DMS79 treated with DMSO at 0.1 percent for 48 hours (cell line): ENCODE data around the gene PRELID1.
"Not testable (repeated sequence)": the region's sequence is repeated elsewhere in the genome, so short reads cannot be mapped to it uniquely, and the experiment has no call there.

Experiments
- DNase-seq: peaks from one replicate; lab custom pipeline; 2025; lab: John Stamatoyannopoulos, UW

Gene PRELID1

DNA sequence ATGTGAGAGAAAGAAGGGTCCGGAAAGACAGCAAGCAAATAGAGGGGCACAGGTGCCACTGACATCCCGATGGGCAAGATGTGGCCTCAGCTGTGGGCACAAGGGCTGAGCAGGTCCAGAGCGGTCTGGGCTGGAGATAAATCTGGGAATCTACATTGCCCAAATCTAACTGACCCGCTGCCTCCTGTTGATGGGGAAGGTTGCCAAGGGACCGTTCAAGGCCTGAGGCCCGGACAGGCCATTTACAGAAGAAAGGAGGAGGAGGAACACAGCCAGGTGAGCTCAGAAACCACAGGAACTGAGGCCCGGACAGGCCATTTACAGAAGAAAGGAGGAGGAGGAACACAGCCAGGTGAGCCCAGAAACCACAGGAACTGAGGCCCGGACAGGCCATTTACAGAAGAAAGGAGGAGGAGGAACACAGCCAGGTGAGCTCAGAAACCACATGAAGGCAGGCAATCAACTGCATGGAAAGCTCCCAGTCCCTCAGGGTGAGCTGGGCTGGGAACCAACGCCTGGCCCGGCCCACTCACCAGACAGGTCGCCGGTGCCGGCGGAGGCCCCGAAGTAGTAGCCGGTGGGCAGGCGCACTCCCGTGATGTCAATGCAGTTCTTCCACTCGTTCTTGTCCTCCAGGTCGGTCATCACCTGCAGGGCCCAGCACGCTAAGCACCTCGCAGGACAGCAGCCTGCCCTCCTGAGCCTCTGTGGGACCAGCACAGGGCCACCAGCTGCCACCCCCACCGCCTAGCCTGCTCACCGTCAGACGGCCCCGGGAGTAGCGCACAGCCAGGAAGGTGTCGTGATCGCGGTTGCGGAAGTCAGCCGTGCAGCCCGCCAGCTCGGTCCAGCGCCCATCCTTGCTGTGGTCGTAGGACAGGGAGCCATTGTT, 33.2 kb downstream of the PRELID1 start:
- no peak for DNase-seq

DNA sequence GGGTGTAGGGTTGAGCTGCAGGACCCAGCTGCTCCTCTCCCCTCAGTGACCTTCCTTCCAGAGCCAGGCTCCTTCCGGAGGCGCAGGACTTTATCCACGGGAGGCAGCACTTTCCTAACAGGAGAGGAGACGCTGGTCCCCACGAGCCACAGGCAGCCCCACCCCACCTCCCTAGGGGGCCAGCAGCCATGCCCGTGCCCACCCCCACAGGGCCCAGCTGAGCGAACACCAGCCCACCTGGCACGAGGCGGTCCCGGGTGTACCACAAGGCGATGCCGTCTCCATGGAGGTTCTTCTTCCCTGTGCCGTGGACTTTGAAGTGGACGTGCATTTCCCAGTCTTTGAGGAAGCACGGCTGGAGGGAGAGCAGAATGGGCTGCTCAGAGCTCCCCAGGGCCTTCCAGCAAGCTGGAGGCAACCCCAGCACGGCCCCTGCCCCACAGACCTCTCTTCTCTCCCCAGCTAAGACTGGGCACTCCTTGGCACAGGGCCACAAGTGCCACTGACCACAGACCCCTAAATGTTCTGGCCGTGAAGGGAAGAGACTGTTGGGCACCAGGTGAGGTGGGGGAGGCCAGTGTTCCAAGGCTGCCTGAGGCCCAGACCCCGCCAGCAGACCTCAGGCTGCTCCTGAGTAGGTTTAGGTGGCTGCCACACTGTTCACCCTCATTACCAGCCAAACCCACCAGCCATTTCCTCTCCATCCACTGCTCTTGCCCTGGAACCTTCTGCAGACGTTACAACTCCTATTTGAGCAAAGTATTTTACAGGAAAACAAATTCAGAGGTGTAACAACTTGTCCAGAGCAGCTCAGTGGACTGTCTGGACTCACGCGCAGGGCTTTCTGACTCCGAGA, 34.9 kb downstream of the PRELID1 start:
- no peak for DNase-seq

DNA sequence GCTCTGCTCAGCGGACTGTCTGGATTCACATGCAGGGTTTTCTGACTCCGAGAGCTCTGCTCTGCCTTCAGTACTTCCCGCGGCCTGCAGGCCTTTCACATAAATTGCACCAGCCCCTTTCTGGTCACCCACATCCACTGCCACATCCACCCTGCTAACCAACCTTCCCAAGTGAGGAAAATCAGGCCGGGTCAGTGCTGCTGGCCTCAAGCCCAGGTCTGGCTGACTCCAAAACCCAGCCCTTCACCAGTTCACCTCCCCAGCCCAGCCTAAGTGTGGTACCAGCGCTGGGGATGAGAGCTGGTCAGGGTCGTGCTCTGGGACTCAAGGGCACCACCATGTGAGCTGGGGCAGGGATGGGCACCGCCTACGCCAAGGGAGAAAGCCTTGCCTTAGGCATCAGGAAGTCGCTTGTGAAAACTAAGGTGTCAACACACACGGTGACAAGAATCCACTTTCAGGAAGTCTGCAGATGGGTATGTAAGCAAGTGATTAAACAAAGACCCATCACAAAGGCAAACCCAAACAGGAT, 35.6 kb downstream of the PRELID1 start:
- DNase-seq = no peak

DNA sequence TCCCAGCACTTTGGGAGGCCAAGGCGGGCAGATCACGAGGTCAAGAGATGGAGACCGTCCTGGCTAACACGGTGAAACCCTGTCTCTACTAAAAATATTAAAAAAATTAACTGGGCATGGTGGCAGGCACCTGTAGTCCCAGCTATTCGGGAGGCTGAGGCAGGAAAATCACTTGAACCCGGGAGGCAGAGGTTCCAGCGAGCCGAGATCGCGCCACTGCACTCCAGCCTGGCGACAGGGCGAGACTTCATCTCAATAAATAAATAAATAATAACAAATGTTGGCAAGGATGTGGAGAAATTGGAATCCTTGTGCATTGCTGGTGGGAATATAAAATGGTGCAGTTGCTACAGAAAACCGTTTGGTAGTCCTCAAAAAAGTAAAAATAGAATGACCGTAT, 39.4 kb downstream of the PRELID1 start:
- not testable (repeated sequence) for DNase-seq

DNA sequence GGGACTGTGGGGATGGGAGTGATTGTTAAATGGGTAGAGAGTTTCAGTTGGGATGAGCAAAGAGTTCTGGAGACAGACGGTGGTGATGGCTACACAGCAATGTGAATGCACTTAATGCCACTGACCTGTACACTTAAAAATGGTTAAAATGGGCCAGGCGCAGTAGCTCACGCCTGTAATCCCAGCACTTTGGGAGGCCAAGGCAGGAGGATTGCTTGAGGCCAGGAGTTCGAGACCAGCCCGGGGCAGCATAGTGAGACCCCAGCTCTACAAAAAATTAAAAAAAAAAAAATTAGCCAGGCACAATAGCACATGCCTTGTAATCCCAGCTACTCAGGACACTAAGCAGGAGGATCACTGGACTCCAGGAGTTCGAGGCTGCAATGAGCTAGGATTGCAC, 40.2 kb downstream of the PRELID1 start:
- no peak for DNase-seq

DNA sequence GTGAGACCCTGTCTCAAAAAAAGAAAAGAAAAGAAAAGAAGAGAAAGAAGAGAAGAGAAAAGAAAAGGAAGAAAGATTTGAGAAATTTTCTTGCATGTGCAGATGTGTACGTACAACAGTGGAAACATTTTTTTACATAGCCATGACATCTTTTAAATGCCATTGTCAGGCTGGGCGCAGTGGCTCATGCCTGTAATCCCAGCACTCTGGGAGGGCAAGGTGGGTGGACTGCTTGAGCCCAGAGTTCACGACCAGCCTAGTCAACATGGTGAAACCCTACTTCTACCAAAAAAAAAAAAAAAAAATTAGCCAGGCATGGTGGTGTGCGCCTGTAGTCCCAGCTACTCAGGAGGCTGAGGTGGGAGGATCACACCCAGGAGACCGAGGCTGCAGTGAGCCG, 41.3 kb downstream of the PRELID1 start:
- DNase-seq = no peak

DNA sequence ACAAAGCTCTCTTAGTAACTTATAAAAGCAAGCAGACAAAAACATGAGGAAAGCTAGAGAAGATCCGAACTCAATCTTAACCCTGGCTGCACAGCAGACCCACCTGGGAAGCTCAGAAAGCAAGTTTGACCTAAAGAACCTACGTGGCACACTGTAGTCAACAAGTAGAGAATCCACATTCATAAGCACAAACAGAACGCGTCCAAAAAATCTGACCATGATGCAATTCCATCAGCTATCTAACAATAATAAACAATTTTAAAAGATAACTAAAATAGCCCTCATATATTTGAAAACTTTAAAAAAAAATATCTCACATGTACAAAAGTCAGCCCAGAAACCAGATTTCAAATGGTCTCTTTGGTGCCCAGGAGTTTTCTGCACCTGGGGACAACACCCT, 43.2 kb downstream of the PRELID1 start:
- DNase-seq = no peak

DNA sequence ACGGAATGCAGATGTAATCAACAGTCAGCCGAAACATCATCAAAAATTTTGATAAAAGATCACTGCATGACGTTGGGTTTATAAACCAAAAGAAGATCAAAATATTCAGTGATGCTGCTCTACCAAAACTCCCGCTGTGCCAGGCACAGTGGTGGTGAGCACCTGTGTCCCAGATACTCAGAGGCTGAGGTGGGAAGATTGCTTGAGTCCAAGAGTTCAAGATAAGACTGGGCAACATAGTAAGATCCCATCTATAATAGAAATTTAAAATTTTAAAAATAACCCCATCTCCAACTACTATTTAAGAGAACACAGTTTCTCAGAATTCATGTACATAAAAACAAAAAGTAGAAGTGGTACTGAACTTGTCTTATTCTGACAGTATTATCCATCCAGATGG, 44.1 kb downstream of the PRELID1 start:
- DNase-seq = no peak

DNA sequence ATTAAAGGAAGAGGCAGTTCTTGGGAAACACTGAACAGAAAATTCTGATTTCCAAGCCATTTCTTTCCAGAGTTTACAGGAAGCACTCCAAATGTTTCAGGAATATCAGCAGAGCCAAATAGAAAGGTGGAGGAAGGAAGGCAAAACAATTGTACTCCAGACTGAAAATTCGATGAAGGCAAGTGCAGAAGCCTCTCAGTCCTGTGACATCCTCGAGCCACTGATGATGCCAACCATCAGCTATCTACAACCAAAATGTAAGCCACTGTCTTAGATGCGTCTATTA, 45.7 kb downstream of the PRELID1 start:
- no peak for DNase-seq

DNA sequence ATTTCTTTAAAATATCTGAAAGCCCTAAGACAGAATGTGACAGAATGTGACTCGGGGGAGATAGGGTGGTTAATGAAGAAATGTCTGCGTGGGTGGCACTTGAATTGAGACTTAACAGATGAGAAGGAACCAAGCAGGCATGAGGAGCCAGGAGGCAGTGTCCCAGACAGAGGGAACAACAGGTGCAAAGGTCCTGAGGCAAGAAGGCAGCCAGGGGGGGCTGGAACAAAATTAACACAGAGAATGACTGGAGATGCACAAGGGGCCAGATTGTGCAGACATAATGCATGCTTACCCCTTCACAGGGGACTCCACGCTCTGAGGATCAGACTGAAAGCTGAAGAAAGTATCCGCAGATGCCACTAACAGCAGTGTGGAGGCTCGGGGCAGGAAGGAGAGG, 46.2 kb downstream of the PRELID1 start:
- DNase-seq = no peak

DNA sequence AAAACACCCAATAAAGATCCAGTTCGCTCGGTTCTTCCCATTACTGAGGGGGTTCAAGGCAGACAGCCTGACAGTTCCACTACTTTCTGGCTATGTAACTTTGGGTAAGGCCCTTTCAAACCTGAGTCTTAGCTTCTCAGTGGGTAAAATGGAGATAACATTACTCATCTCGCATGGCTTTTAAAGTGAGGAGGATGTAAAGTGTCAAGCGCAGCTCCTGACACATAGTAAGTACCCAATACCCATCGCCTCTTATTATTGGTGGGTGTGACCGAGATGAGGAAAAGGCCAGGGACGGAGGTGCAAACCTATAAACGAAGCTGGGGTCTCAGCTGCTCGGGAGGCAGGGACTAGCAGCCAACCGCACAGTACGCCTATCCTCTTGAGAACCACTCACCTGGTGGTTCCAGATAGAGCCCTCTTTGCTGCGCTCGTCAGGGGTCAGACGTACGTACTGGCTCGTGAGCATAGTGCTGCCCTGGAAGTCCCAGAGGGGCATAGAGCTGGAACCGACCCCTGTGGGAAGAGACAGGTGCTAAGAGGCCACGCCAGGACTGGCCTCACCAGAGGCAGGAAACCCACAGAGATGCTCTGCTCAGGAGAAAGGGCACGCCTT, 47.3 kb downstream of the PRELID1 start:
- no peak for DNase-seq

DNA sequence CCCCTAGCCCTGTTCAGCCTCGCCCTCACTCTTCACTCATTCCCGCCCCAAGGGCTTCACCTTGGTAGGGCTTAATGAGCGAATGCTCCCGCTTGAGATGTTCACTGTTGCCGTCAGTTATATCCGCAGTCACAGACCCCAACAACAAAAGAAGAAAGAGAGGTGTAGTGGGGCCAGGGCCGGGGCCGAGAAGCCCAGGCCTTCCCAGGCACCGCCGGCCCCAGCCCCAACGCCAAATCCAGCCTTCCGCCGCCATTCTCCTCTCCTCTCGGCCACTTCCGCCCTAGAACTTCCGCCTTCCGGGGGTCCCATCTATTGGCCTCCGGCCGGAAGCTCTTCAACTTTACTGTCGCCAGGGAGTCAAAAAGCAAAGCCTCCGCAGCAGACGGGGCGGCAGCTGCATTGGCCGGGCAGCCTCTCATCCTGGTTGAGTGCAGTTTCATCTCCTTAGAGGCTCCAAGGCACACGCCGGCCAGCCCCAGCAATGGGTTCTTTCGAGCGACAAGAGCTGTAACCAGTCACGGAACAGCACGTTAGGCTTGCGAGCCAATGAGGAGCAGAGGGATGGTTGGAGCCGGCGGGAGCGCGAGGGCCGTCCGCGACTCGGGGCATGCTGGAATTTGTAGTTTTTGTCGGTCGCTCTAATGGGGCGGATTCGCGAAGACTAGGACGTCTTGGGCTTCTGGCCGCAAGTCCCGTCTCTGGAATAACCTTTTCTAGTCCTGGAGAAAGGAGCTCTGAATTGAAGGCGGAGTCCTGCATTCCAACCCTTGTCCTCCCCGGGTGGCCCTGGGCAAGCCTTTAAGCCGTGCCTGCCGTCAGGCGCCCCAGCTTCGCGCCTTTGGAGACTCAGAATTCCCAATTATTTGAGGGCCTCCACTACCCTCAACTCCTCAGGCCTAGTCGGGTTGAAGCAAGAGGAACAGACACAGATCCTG, 48.1 kb downstream of the PRELID1 start, which contains the start of gene LMAN2:
Gene LMAN2 (minus strand): TSS at position 277 of the 938 bp plus-strand sequence. CDS start 21 bp downstream, at position 256.
- DNase-seq = peak; percentile 87

DNA sequence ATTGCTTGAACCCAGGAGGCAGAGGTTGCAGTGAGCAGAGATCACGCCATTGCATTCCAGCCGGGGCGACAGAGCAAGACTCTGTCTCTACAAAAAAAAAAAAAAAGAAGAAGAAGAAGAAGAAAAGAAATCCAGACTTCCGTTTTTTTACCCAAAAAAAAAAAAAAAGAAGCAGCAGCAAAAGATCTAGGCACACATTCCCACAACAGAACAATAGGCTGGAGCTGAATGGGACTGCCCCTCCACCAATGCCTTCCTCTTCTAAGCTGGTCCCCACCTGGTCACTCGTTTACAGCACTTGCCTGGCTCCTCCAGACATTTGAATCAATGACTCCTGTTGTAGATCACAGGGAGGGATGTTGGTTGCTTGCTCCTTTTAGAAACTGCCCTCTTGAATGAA, 49.5 kb downstream of the PRELID1 start:
- no peak for DNase-seq

DNA sequence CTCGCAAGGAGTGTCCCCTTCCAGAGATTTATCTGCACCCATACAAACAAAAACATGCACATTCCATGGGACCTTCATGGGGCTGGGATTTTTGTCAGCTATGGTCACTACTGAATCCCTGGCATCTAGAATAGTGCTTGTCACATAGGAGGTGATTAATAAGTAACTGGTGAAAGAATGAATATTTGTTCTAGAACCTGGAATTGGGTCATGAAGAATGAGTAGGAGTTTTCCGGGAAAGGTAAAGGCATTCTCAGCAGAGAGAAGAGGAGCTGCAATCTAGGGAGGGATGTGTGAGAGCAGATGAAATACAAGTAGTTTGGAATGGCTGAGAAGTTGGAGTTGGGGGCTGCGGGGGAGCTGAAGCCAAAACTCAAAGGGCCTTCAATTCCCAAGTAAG, 50.7 kb downstream of the PRELID1 start:
- DNase-seq = no peak

DNA sequence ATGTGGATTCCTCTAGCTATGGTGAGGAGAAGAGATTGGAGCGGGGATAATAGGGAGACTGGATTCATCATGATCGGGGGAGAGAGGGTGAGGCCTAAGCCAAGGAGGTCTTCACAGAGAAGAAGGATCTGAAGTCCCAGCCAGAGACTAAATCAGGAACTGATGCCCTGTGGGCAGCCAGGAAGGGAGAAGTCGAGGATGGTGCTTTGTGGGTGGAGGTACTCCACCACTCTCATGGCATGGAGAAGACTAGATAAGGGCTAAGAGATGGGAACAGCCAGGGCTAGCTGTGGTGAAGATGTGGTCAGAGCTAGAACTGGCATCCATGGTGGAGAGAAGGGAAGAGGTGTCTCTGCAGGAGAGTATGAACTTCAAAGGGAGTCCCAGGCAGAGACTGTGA, 51.1 kb downstream of the PRELID1 start:
- DNase-seq = no peak

DNA sequence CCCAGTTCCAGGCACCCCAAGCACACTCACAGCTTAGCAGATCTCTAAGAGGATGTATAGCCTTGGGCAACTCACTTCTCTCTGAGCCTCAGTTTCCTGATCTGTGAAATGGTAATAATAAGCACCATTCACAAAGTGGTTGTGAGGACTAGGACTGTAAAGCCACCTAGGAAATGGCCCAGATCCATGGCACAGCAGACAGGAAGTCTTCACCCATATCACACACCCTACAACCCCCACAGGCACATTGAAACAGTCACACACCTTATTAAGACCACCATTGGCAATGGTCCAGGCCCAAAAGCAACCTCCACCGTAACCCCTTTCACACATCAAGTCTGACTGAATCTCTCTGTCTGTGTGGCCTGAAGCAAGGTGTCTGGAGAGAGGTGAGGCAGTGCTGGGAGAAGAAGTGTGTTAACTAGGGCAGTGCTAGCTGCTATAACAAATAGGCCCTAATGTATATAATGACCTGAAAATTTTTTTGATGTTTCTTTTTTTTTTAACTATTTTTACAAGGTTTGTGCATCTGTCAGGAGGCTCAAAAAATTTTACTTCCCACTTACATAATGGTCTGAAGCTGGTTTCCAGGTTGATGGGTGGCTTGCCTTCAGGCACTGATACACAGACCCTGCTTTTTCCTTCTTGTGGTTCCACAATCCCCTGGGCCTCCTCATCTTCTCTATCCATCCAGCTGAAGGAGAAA, 51.7 kb downstream of the PRELID1 start:
- no peak for DNase-seq

DNA sequence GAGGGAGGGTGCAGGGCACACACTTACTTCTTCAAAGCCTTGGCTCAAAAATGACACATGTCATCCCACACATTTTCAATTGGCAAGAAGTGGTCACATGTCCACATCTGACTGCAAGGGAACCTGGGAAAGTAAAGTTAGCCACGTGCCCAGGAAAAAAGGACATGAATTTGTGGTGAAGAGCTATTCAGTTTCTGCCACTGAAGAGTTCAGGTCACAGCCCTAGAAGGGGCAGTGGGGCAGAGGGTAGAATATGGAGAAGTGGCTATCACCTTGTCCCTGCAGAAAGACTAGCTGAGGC, 52.2 kb downstream of the PRELID1 start:
- no peak for DNase-seq
